DMS153 treated with DMSO at 0.1 percent for 48 hours (cell line): ENCODE measurements around the gene FAT2.

ENCODE experiments used
- DNase-seq: peaks from one replicate; lab custom pipeline; 2025; ENCODE audit not compliant: unreplicated experiment; lab: John Stamatoyannopoulos, UW

FAT2 gene, protein sequence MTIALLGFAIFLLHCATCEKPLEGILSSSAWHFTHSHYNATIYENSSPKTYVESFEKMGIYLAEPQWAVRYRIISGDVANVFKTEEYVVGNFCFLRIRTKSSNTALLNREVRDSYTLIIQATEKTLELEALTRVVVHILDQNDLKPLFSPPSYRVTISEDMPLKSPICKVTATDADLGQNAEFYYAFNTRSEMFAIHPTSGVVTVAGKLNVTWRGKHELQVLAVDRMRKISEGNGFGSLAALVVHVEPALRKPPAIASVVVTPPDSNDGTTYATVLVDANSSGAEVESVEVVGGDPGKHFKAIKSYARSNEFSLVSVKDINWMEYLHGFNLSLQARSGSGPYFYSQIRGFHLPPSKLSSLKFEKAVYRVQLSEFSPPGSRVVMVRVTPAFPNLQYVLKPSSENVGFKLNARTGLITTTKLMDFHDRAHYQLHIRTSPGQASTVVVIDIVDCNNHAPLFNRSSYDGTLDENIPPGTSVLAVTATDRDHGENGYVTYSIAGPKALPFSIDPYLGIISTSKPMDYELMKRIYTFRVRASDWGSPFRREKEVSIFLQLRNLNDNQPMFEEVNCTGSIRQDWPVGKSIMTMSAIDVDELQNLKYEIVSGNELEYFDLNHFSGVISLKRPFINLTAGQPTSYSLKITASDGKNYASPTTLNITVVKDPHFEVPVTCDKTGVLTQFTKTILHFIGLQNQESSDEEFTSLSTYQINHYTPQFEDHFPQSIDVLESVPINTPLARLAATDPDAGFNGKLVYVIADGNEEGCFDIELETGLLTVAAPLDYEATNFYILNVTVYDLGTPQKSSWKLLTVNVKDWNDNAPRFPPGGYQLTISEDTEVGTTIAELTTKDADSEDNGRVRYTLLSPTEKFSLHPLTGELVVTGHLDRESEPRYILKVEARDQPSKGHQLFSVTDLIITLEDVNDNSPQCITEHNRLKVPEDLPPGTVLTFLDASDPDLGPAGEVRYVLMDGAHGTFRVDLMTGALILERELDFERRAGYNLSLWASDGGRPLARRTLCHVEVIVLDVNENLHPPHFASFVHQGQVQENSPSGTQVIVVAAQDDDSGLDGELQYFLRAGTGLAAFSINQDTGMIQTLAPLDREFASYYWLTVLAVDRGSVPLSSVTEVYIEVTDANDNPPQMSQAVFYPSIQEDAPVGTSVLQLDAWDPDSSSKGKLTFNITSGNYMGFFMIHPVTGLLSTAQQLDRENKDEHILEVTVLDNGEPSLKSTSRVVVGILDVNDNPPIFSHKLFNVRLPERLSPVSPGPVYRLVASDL (N-terminal part only)

GRCh38 chr5:151591144-151591819 is at the start of gene FAT2:
TSS of gene FAT2 (minus strand) at chr5:151591331. CDS start at chr5:151568931, 22,400 bp downstream.
- DNase-seq, result no peak

DNA sequence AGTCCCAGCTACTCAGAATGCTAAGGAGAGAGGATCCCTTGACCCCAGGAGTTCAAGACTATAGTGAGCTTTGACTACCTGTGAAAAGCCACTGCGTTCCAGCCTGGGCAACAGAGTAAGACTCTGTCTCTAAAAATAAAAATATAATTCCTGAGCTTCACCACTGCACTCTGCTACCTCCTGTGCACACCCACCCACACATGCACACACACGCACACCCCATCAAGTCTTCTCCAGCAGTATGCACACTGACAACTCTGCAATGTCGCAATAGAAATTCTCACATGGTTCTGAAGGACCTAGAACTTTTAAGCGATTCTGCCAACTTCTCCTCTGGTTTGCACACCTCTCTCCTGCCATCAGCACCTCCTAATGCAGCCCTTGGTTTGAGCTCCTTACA is 47.5 kb upstream of the FAT2 start:
- DNase-seq, result no peak

DNA sequence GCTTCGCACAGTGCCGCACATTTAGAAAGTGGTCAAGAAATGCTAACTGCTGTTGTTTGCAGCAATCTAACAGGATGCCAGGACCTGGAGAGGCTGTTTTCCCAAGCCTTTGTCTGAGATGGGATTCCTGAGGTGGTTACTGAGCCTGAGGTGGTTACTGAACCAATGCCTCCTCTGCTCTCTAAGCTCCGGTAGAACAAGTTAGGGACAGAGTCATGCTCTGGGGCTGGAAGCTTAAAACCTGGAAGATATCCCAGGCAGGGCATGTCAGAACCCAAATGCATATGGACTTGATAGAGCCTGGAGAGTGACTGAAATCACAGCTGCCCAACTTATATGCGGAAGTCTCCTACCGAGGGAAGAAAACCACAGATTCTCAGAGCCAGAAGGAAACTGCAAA is 46.5 kb upstream of the FAT2 start:
- no peak for DNase-seq

DNA sequence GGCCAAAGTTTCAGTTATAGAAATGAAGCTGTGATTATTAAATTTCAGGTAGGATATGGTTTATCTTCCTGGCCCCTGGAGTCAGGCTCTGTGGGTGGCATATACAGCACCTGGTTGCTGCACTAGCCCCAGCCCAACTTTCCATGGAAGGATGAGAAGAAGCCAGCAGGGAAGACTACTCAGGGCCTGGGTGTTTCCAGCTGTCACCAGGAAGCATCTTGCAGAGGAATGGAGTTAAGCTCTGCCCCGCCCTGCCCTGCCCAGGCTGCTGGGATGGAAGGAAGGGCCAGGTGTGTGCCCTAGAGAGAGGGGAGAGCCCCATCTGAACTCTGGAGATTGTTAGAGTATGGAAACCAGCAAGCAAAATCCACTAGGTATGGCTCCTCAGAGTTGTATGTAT is 42.8 kb upstream of the FAT2 start:
- no peak for DNase-seq

DNA sequence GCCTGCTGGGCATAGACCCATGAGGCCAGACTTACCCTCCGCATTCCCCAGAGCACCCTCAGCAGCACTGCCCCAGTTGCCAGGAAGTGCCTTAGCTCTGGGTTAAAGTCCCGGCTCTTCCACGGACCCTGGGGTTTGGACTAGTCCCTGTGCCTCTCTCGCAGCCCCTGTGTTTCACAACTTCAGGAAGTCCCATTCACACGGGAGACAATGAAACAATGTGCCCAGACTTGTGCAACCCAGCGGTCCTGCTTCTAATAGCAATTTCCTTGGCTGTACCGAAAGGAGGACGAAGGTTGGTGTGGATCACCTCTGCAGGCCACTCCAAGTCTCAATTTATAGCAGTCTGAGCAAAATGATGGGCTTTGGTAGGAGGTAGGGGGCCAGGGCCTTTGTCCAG is 41.8 kb upstream of the FAT2 start:
- no peak for DNase-seq

GRCh38 chr5:151632524-151632923 is 41.4 kb upstream of the FAT2 start:
- no peak for DNase-seq

DNA sequence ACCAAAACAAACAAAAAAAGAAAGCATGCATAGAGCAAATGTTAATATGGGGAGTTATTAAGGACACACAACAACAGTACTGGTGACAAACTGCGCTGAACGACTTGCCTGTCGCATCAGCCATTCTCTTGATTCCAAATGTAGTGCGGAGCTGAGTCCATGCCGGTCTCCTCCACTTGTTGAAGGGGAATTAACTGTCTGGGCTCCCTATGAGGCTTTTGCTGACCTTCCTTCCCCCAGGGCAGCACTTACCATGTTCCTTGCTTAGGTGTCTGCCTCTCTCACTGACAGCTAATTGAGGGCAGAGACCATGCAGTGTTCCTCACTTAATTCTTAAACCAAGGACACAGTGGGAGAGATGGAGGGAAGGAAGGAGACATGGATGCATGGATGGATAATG is 40.8 kb upstream of the FAT2 start:
- DNase-seq, result no peak

GRCh38 chr5:151630088-151630487 is 39.0 kb upstream of the FAT2 start:
- DNase-seq, result no peak

DNA sequence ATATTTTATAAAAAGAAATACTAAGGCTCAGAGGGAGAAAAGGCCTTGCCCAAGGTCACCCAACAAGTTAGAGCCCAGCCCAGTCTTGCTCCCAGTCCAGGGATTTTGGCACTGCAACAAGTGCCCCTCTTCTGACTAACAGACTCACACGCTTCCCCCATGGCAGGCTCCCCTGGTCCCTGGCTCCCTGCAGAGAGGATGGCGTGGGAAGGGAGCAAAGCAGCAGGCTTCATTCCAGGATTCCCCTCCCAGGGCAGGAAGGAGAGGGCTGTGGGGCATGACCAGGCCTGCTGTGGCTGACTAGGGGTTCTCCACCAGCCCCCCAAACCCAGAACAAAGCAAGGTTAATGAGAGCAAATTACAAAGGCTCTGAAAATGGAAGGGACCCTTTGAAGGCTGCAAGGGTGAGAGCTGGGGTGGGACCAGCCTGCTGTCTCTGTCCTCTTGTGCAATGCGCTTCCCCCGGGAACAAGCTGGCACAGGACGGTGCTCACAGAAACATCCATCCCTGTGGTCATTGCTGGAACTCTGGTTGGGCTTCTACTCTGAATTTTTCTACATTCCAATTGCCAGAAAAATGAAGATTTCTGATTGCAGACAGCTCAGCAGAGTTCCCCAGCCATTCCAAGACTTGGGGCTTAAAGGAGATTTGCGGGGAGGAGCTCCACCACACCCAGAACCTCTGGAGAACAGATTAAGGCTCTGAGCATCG is 37.1 kb upstream of the FAT2 start:
- DNase-seq, result no peak

GRCh38 chr5:151627650-151628049 is 36.5 kb upstream of the FAT2 start:
- DNase-seq, result no peak

GRCh38 chr5:151625285-151625684 is 34.2 kb upstream of the FAT2 start:
- DNase-seq, result no peak

- DNase-seq, result no peak
Measured at GRCh38 chr5:151624476-151624875, 33.3 kb upstream of the FAT2 start.

GRCh38 chr5:151622367-151623088 is 31.4 kb upstream of the FAT2 start:
- DNase-seq, result no peak

- no peak for DNase-seq
Measured at GRCh38 chr5:151620461-151620840, 29.3 kb upstream of the FAT2 start.

DNA sequence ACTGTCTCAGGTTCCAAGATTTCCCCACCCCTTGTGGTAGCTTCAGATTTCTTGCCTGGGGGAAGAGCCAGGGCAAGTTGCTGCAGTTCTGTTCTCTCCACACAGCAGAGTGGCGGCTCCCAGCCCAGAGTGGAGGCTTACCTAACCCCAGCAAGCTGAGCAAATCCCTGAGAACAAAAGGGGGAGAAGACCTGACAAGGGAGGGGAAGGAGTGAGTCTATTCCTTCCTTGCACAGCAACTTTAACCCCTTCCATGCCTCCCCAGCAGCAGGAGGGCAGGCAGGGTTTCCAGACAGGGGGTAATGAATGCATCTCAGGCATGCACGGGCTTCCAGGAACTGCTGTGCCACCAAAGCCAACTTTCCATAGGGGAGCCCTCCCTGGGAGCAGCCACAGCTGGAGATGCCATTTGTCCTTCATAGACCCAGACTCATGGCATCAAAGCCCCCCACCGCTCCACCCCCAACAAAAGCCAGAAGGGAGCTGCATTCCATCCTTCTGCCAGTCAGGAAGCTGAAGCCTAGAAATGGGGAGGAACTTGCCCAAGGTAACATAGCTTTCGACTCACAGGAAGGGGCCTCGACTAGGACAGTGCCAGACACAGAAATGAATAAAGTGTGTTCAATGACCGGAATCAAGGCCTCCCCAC is 28.8 kb upstream of the FAT2 start:
- DNase-seq, result no peak

DNA sequence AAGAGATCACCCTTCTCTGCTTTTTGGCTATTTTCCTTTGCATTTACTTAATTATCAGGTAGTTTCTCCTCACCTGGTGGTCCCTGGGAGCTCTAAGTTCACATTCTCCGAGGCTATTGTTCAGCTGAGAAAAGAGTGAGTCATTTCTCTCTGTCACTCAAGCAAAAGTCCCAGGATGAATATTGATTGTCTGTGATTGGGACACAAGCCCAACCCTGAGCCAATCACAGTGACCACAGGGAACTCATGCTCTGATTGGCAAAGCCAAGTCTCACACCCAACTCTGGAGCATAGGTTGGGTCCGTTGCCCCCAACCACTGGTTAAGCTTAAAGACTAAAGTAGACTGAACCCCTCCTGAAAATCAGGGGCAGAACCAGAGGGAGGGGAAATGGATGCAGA is 27.8 kb upstream of the FAT2 start:
- no peak for DNase-seq

GRCh38 chr5:151617841-151618710 is 26.9 kb upstream of the FAT2 start:
- no peak for DNase-seq

- no peak for DNase-seq
Measured at GRCh38 chr5:151617383-151617840, 26.3 kb upstream of the FAT2 start.
